Peyer's patch (tissue), 4 donors: ENCODE results near the gene SIAH1.

Source experiments
- CTCF ChIP-seq, 6 experiments: fragments of 450-650 bp in 4 of 6; fragments of 200-600 bp in 2 of 6; sonication (generic) in 1 of 6; IDR thresholded peaks; one replicate each; pipeline ENCODE4 v1.5.1; 2017 to 2019; ENCODE audit warnings: antibody characterized with exemption in 6 of 6, mild to moderate bottlenecking in 3 of 6, moderate library complexity in 1 of 6
- POLR2A ChIP-seq, 2 donors: fragments of 450-650 bp; IDR thresholded peaks; one replicate each; pipeline ENCODE4 v1.5.1; 2017; ENCODE audit warnings: antibody characterized with exemption in 2 of 2, mild to moderate bottlenecking in 2 of 2, moderate library complexity in 2 of 2

GRCh38 chr16:48422537-48422936, 37.3 kb upstream of the SIAH1 start:
- TF ChIP-seq CTCF (IDR thresholded peaks at IDR 0.05) (no peak), POLR2A (IDR thresholded peaks at IDR 0.05) (no peak)
